ENCODE results near the gene CNTNAP4. TPM values are rescaled to one million over a fixed set of nuclear protein-coding genes. Genes with fewer than 3 reads are reported as not detected.

The CNTNAP4 gene
- polyA plus RNA-seq, 1 of the 3 experiments (the other 2 are of a cell fraction): not detected

DNA sequence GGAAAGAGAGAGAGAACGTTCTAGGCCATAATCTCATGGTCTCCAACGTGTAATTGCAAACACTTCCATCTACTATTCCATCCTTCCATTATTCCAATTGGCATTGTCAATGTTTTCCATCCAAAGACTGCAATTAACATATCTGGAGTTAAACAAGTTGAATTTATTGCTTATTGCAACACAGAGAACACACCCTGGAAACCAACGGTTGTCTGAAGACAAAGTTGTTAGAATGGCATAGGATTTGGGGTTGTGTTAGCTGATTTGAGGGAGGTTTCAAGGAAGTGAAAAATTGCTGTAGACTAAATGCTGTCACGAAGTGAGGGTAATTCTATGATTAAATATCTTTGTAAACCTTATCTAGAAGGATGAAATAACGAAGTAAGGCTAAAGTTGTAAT is 178.8 kb downstream of the CNTNAP4 start:
- Histone ChIP-seq H3K9me3 (no peaks in the 10 kb centered on the region), H3K36me3 (replicated peaks in 1 of 2; ENCODE audit: control insufficient read depth in 1 of 2, insufficient read depth in 2 of 2, low read length in 1 of 2) (no peaks in the 10 kb centered on the region), H3K27me3 (ENCODE audit: insufficient read depth) (no peaks in the 10 kb centered on the region), H3K9ac (no peak overlapping the region), H3K27ac (ENCODE audit: low read depth in 2 of 2, low read length in 1 of 2) (no peak overlapping the region), H3K4me2 (no peak overlapping the region), H3K79me2 (ENCODE audit: insufficient read depth) (no peaks in the 10 kb centered on the region), H2AFZ (ENCODE audit: low read depth) (no peak overlapping the region), H3F3A (replicated peaks; ENCODE audit: insufficient read depth) (no peaks in the 10 kb centered on the region), H3K4me3 (ENCODE audit: low read depth in 2 of 2, low read length in 1 of 2) (no peak overlapping the region), H4K20me1 (ENCODE audit: insufficient read depth) (no peaks in the 10 kb centered on the region), H3K4me1 (ENCODE audit: control insufficient read depth in 1 of 2, insufficient read depth in 2 of 2, low read depth in 1 of 2, low read length in 1 of 2) (no peaks in the 10 kb centered on the region), H3K9me2 (no peaks in the 10 kb centered on the region)
- CTCF ChIA-PET: no interaction called here
- TF ChIP-seq GATA2 (CRISPR knock-in tag; IDR thresholded peaks at IDR 0.05): no peak
- no peak for TF ChIP-seq MXI1 (IDR thresholded peaks at IDR 0.05; ENCODE audit: low read depth, low read length)
- TF ChIP-seq, protein P1, sequence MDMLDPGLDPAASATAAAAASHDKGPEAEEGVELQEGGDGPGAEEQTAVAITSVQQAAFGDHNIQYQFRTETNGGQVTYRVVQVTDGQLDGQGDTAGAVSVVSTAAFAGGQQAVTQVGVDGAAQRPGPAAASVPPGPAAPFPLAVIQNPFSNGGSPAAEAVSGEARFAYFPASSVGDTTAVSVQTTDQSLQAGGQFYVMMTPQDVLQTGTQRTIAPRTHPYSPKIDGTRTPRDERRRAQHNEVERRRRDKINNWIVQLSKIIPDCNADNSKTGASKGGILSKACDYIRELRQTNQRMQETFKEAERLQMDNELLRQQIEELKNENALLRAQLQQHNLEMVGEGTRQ (IDR thresholded peaks at IDR 0.05; ENCODE audit: borderline replicate concordance, low read depth, low read length): no peak
- no peak for TF ChIP-seq NFIC (IDR thresholded peaks at IDR 0.05; ENCODE audit: borderline replicate concordance)
- TF ChIP-seq, protein P2, sequence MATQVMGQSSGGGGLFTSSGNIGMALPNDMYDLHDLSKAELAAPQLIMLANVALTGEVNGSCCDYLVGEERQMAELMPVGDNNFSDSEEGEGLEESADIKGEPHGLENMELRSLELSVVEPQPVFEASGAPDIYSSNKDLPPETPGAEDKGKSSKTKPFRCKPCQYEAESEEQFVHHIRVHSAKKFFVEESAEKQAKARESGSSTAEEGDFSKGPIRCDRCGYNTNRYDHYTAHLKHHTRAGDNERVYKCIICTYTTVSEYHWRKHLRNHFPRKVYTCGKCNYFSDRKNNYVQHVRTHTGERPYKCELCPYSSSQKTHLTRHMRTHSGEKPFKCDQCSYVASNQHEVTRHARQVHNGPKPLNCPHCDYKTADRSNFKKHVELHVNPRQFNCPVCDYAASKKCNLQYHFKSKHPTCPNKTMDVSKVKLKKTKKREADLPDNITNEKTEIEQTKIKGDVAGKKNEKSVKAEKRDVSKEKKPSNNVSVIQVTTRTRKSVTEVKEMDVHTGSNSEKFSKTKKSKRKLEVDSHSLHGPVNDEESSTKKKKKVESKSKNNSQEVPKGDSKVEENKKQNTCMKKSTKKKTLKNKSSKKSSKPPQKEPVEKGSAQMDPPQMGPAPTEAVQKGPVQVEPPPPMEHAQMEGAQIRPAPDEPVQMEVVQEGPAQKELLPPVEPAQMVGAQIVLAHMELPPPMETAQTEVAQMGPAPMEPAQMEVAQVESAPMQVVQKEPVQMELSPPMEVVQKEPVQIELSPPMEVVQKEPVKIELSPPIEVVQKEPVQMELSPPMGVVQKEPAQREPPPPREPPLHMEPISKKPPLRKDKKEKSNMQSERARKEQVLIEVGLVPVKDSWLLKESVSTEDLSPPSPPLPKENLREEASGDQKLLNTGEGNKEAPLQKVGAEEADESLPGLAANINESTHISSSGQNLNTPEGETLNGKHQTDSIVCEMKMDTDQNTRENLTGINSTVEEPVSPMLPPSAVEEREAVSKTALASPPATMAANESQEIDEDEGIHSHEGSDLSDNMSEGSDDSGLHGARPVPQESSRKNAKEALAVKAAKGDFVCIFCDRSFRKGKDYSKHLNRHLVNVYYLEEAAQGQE (IDR thresholded peaks at IDR 0.05; ENCODE audit: low read depth, low read length): no peak
- TF ChIP-seq, protein P3, sequence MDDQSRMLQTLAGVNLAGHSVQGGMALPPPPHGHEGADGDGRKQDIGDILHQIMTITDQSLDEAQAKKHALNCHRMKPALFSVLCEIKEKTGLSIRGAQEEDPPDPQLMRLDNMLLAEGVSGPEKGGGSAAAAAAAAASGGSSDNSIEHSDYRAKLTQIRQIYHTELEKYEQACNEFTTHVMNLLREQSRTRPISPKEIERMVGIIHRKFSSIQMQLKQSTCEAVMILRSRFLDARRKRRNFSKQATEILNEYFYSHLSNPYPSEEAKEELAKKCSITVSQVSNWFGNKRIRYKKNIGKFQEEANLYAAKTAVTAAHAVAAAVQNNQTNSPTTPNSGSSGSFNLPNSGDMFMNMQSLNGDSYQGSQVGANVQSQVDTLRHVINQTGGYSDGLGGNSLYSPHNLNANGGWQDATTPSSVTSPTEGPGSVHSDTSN (IDR thresholded peaks at IDR 0.05): no peak
- TF ChIP-seq SMC3 (IDR thresholded peaks at IDR 0.05; ENCODE audit: low read depth, low read length): no peak
- no peak for TF ChIP-seq NRF1 (IDR thresholded peaks at IDR 0.05; ENCODE audit: low read depth, low read length)
- no peak for TF ChIP-seq RFX5 (IDR thresholded peaks at IDR 0.05; ENCODE audit: low read length)
- TF ChIP-seq TEAD4 (IDR thresholded peaks at IDR 0.05; ENCODE audit: borderline replicate concordance, insufficient read depth): no peak
- DNase-seq: no peak
- WGBS (ENCODE audit: low lambda C conversion rate): 22% methylated on average over 5 of the region's 5 CpGs
- POLR2A ChIA-PET: no interaction called here

DNA sequence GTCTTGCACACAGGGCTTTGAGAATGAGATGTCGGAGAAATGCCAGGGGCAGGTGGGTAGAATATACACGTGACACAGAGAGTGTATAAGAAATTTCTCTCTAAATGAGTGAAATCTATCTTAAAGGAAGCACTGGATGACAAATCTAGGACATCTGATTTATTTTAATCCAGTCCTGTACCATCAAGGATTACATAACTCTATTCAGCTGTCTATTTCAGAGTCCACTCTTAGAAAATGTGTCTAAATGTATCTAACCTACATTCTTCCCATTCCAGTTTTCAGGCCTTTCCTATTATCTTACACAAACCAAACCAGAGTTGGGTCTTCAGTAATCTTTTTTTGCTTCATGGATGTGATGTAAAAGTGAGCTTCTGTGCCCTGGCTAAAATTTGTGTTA is 181.9 kb downstream of the CNTNAP4 start:
- no peak overlapping the region for H3K27ac ChIP-seq (ENCODE audit: low read depth in 2 of 2, low read length in 1 of 2)
- CTCF ChIA-PET: no interaction called here
- no peaks in the 10 kb centered on the region for H4K20me1 ChIP-seq (ENCODE audit: insufficient read depth)
- no peaks in the 10 kb centered on the region for H3K36me3 ChIP-seq (replicated peaks in 1 of 2; ENCODE audit: control insufficient read depth in 1 of 2, insufficient read depth in 2 of 2, low read length in 1 of 2)
- H3F3A ChIP-seq (replicated peaks; ENCODE audit: insufficient read depth): no peaks in the 10 kb centered on the region
- H3K9me2 ChIP-seq: no peaks in the 10 kb centered on the region
- TF ChIP-seq SIN3A (IDR thresholded peaks at IDR 0.05; ENCODE audit: borderline replicate concordance, low read depth, low read length) (no peak), RFX5 (IDR thresholded peaks at IDR 0.05; ENCODE audit: low read length) (no peak)
- TF ChIP-seq, protein P4, sequence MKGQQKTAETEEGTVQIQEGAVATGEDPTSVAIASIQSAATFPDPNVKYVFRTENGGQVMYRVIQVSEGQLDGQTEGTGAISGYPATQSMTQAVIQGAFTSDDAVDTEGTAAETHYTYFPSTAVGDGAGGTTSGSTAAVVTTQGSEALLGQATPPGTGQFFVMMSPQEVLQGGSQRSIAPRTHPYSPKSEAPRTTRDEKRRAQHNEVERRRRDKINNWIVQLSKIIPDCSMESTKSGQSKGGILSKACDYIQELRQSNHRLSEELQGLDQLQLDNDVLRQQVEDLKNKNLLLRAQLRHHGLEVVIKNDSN (IDR thresholded peaks at IDR 0.05; ENCODE audit: borderline replicate concordance, low read depth): no peak
- H3K27me3 ChIP-seq (ENCODE audit: insufficient read depth): no peaks in the 10 kb centered on the region
- POLR2A ChIA-PET: no interaction called here
- H3K4me2 ChIP-seq: no peak overlapping the region
- H3K9me3 ChIP-seq: no peaks in the 10 kb centered on the region
- no peak overlapping the region for H2AFZ ChIP-seq (ENCODE audit: low read depth)
- no peaks in the 10 kb centered on the region for H3K4me1 ChIP-seq (ENCODE audit: control insufficient read depth in 1 of 2, insufficient read depth in 2 of 2, low read depth in 1 of 2, low read length in 1 of 2)
- no peak for DNase-seq
- no peaks in the 10 kb centered on the region for H3K79me2 ChIP-seq (ENCODE audit: insufficient read depth)
- H3K4me3 ChIP-seq (ENCODE audit: low read depth in 2 of 2, low read length in 1 of 2): no peak overlapping the region
- 43% methylated on average over 2 of the region's 2 CpGs for WGBS (ENCODE audit: low lambda C conversion rate)
- H3K9ac ChIP-seq: no peak overlapping the region

Data from SK-N-SH (cell line).